Activated CD4-positive, alpha-beta T cell treated with anti-CD3 and anti-CD28 coated beads, Interleukin-2, amount 10 ng/mL, durations not matched to agents 24 days and 14 days (primary cell): ENCODE measurements around the gene TULP4. TPM values are rescaled to one million over a fixed set of nuclear protein-coding genes. Genes with fewer than 3 reads are reported as not detected.

ENCODE experiments used
- DNase-seq: peaks from one replicate; pipeline ENCODE4 v3.0.0; 2022
- H3K27ac Mint-ChIP-seq: one replicate; pipeline ENCODE4 v1.8.0; 2022; ENCODE audit warnings: mild to moderate bottlenecking, mixed read lengths
- H3K27me3 Mint-ChIP-seq: one replicate; pipeline ENCODE4 v1.8.0; 2022; ENCODE audit warnings: mixed read lengths
- H3K36me3 Mint-ChIP-seq: one replicate; pipeline ENCODE4 v1.8.0; 2022; ENCODE audit warnings: low read depth, mild to moderate bottlenecking, mixed read lengths
- H3K4me1 Mint-ChIP-seq: one replicate; pipeline ENCODE4 v1.8.0; 2021; ENCODE audit warnings: mixed read lengths
- H3K4me3 Mint-ChIP-seq: one replicate; pipeline ENCODE4 v1.8.0; 2022; ENCODE audit warnings: mild to moderate bottlenecking, moderate library complexity, mixed read lengths
- H3K9me3 Mint-ChIP-seq: one replicate; pipeline ENCODE4 v1.8.0; 2021; ENCODE audit warnings: mixed read lengths
- intact Hi-C: fragments of 100-400 bp; cut with micrococcal nuclease; formaldehyde crosslinking; loops from one replicate; pipeline ENCODE4 v1.15.1; 2023
- total RNA-seq: library from RNA; stranded (reverse); gene quantifications from 2 replicates; pipeline ENCODE4 v1.2.3, GENCODE V29; 2022

The TULP4 gene
- total RNA-seq, 1 donor from 2014 or later: 23.9 TPM

DNA sequence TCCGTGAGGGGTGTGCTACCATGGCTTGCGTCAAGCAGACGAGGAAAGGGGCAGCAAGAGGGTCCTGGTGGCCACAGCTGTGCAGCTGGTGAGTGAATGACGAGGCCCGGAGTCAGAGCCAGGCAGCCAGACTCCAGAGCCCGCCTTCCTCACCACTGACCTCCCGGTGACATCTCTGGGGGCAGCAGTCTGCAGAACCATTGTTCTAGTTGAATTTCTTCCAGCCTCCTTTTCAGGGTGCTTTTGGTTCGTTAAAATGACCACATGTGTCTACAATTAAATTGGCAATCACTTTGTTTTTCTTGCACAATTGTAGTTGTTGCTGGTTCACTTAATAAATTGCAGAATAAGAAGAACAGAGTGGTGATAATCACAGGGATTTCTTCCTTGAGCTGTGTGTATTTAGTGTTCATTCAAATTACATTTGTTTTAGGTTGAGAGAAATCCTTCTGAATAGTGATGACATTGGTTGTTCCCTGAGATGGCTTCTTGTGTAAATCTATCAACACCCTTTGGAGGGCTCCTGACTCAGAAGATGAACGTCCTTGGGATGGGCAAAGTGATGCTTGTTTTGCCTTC is 96.4 kb downstream of the TULP4 start:
- DNase-seq: no peak
- no peak overlapping the region for H3K4me3 Mint-ChIP-seq
- no peaks in the 10 kb centered on the region for H3K36me3 Mint-ChIP-seq
- H3K27me3 Mint-ChIP-seq: no peaks in the 10 kb centered on the region
- intact Hi-C loops: no loop called here
- H3K4me1 Mint-ChIP-seq: no peaks in the 10 kb centered on the region
- H3K9me3 Mint-ChIP-seq: no peaks in the 10 kb centered on the region
- no peak overlapping the region for H3K27ac Mint-ChIP-seq

DNA sequence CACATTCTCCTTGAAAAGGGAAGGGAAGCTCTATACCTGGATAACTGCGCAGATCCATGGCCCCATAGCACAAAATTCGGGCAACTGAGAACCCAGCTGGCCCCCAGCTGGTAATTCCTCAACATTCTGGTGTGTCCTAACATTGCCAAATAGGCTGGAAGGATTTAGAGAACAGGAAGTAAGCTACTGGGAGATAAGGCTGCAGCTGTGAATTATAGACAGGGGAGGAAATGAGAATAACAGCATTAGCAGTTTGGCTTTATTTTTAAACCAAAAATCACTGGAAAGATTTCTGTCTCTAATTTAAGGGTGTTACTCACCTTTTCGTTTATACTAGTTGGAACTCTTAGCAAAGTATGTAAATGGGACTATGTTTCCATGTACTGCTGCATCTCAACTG is 97.2 kb downstream of the TULP4 start:
- H3K27ac Mint-ChIP-seq: no peak overlapping the region
- intact Hi-C loops: no loop called here
- no peaks in the 10 kb centered on the region for H3K27me3 Mint-ChIP-seq
- no peaks in the 10 kb centered on the region for H3K9me3 Mint-ChIP-seq
- H3K4me3 Mint-ChIP-seq: no peak overlapping the region
- DNase-seq: no peak
- H3K4me1 Mint-ChIP-seq: no peaks in the 10 kb centered on the region
- H3K36me3 Mint-ChIP-seq: no peaks in the 10 kb centered on the region

- H3K4me1 Mint-ChIP-seq: no peaks in the 10 kb centered on the region
- no peak for DNase-seq
- no peak overlapping the region for H3K27ac Mint-ChIP-seq
- no peaks in the 10 kb centered on the region for H3K9me3 Mint-ChIP-seq
- no peaks in the 10 kb centered on the region for H3K27me3 Mint-ChIP-seq
- H3K4me3 Mint-ChIP-seq: no peak overlapping the region
- no peaks in the 10 kb centered on the region for H3K36me3 Mint-ChIP-seq
- intact Hi-C loops: no loop called here
These were observed 98.5 kb downstream of the TULP4 start for GRCh38 chr6:158410784-158411183.

DNA sequence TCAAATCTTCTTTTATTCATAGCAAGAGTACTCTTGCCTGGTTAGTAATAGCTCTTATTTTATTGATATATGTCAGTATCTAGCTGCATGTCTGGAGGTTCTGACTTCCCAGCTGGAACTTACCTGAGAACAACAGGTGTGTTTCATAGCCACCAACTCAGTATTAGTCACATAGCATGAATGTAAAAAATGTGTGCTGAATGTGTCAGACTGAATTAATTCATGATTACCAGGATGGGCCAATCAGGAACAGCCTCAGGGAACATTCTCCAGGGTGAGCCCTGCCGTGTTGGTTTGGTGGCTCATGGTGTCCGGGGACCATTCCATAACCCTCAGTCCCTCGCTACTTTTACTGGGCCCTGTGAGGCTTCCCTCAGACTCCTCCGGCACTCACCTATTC is 99.7 kb downstream of the TULP4 start:
- intact Hi-C loops: no loop called here
- Mint-ChIP-seq H3K4me3 (no peak overlapping the region), H3K27me3 (no peaks in the 10 kb centered on the region), H3K27ac (no peak overlapping the region), H3K9me3 (no peaks in the 10 kb centered on the region), H3K4me1 (no peaks in the 10 kb centered on the region), H3K36me3 (no peaks in the 10 kb centered on the region)
- no peak for DNase-seq

DNA sequence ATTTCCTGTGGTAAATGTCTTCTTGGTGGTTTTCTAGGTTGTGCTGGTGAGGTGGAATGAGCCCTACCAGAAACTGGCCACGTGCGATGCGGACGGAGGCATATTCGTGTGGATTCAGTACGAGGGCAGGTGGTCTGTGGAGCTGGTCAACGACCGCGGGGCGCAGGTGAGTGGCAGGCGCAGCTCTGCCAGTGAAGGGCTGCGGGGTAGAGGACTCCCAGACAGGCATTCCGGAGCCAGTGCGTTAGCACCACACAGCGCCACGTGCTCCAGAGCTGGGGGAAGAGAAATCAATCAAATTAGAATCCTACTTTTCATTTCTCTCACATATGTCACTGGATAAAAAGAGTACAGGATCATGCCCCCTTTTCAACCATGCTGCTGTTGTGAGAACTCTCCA is 100.8 kb downstream of the TULP4 start:
- H3K27me3 Mint-ChIP-seq: no peaks in the 10 kb centered on the region
- no peak overlapping the region for H3K4me3 Mint-ChIP-seq
- no peak overlapping the region for H3K27ac Mint-ChIP-seq
- no peaks in the 10 kb centered on the region for H3K4me1 Mint-ChIP-seq
- DNase-seq: no peak
- intact Hi-C loops: no loop called here
- H3K36me3 Mint-ChIP-seq: no peaks in the 10 kb centered on the region
- H3K9me3 Mint-ChIP-seq: no peaks in the 10 kb centered on the region

DNA sequence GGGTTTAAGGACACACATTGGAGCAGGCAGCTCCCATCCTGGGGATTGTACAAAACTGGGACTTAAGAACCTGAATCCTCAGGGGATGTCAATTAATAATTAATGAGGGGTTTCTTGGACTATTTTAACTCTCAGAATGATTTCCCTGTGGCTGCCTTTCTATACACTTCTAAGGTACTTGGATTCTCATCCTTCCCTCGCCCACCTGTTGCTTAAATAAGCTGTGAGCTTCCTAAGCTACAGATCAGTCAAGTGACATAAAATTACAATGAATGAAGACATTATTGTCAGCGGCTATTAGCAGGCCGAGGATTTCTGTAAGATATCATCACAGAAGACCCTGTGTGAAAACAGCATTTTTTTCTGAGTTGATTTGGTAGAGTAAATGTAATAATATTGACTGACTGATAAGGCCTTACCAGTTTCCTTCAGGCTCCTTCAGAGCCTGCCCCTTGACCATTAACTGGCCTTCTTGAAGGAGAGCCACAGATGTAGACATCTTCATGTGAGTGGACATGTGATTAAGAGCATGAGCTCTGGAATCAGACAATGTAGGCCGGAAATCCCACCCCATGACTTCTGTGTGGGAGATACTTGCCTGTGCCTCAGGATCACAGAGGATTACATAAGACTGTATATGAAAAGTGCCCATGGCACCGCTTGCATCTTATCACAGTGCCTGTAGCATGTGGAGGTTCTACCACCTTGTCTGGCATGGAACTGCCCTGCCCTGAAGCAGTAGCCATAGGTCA is 101.7 kb downstream of the TULP4 start:
- intact Hi-C loops: no loop called here
- no peak for DNase-seq
- Mint-ChIP-seq H3K9me3 (no peaks in the 10 kb centered on the region), H3K27ac (no peak overlapping the region), H3K36me3 (no peaks in the 10 kb centered on the region), H3K4me3 (no peak overlapping the region), H3K27me3 (no peaks in the 10 kb centered on the region), H3K4me1 (no peaks in the 10 kb centered on the region)

- H3K4me1 Mint-ChIP-seq: no peaks in the 10 kb centered on the region
- no peak overlapping the region for H3K27ac Mint-ChIP-seq
- DNase-seq: no peak
These were observed 102.6 kb downstream of the TULP4 start for GRCh38 chr6:158414851-158415262.

GRCh38 chr6:158415666-158416065 is 103.4 kb downstream of the TULP4 start:
- intact Hi-C loops: no loop called here
- Mint-ChIP-seq H3K4me1 (no peaks in the 10 kb centered on the region), H3K36me3 (no peaks in the 10 kb centered on the region), H3K9me3 (no peaks in the 10 kb centered on the region), H3K4me3 (no peak overlapping the region), H3K27me3 (no peaks in the 10 kb centered on the region), H3K27ac (no peak overlapping the region)
- no peak for DNase-seq

More at GRCh38 chr6:158414851-158415262, 102.6 kb downstream of the TULP4 start:
- no peak overlapping the region for H3K4me3 Mint-ChIP-seq
- H3K27me3 Mint-ChIP-seq: no peaks in the 10 kb centered on the region
- no peaks in the 10 kb centered on the region for H3K36me3 Mint-ChIP-seq
- intact Hi-C loops: no loop called here
- no peaks in the 10 kb centered on the region for H3K9me3 Mint-ChIP-seq

GRCh38 chr6:158416883-158417759 is 104.9 kb downstream of the TULP4 start:
- Mint-ChIP-seq H3K4me1 (no peaks in the 10 kb centered on the region), H3K4me3 (no peak overlapping the region), H3K9me3 (no peaks in the 10 kb centered on the region), H3K27ac (no peak overlapping the region), H3K36me3 (no peaks in the 10 kb centered on the region), H3K27me3 (no peaks in the 10 kb centered on the region)
- intact Hi-C loops: no loop called here
- DNase-seq: no peak

DNA sequence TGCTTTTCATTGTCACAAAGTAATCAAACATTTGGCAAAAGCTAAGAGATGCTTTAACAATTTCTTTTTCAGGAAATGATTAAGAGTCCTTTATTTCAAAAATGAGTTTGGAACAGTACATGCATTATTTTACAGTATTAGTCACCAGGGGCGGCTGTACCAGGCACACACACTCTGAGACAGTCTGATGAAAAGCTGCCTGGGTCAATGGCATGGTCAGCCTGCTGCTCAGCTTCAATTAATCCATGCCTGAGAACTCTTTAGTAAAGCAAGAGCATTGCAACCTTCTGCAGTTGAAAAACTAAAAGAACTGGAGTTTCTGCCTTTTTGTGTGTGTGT is 105.5 kb downstream of the TULP4 start:
- no peaks in the 10 kb centered on the region for H3K27me3 Mint-ChIP-seq
- intact Hi-C loops: no loop called here
- no peak overlapping the region for H3K27ac Mint-ChIP-seq
- no peak for DNase-seq
- no peaks in the 10 kb centered on the region for H3K36me3 Mint-ChIP-seq
- no peaks in the 10 kb centered on the region for H3K4me1 Mint-ChIP-seq
- no peaks in the 10 kb centered on the region for H3K9me3 Mint-ChIP-seq
- H3K4me3 Mint-ChIP-seq: no peak overlapping the region

GRCh38 chr6:158418501-158418900 is 106.2 kb downstream of the TULP4 start:
- Mint-ChIP-seq H3K27me3 (no peaks in the 10 kb centered on the region), H3K36me3 (no peaks in the 10 kb centered on the region), H3K4me1 (no peaks in the 10 kb centered on the region), H3K27ac (no peak overlapping the region), H3K4me3 (no peak overlapping the region), H3K9me3 (no peaks in the 10 kb centered on the region)
- no peak for DNase-seq
- intact Hi-C loops: no loop called here

- H3K9me3 Mint-ChIP-seq: no peaks in the 10 kb centered on the region
- no peaks in the 10 kb centered on the region for H3K4me1 Mint-ChIP-seq
- no peak overlapping the region for H3K27ac Mint-ChIP-seq
- no peaks in the 10 kb centered on the region for H3K36me3 Mint-ChIP-seq
- H3K27me3 Mint-ChIP-seq: no peaks in the 10 kb centered on the region
- no peak overlapping the region for H3K4me3 Mint-ChIP-seq
- no peak for DNase-seq
- intact Hi-C loops: no loop called here
These were observed 107.2 kb downstream of the TULP4 start for GRCh38 chr6:158419339-158419909.

DNA sequence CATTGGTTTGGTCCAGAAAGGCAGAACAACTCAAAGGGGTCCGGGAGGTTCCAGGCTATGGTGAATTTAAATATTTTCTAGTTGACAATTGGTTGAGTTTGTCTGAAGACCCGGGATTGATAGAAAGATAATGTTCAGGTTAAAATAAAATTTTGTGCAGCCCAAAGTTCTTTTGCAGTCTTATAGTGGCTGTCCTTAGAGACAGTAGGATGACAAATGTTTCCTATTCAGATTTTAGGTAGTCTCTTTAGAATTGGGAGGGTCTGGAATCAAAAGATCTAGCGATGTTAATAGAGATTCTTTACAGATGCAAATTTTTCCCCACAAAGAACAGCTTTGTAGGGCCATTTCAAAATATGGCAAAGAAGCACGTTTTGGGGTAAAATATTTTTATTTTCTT is 109.1 kb downstream of the TULP4 start:
- Mint-ChIP-seq H3K27me3 (no peaks in the 10 kb centered on the region), H3K9me3 (no peaks in the 10 kb centered on the region), H3K4me1 (no peaks in the 10 kb centered on the region), H3K4me3 (no peak overlapping the region), H3K36me3 (no peaks in the 10 kb centered on the region), H3K27ac (no peak overlapping the region)
- intact Hi-C loops: no loop called here
- no peak for DNase-seq

- Mint-ChIP-seq H3K9me3 (no peaks in the 10 kb centered on the region), H3K36me3 (no peaks in the 10 kb centered on the region), H3K4me1 (no peaks in the 10 kb centered on the region), H3K27me3 (no peaks in the 10 kb centered on the region), H3K27ac (no peak overlapping the region), H3K4me3 (no peak overlapping the region)
- intact Hi-C loops: no loop called here
- no peak for DNase-seq
These were observed 110.5 kb downstream of the TULP4 start for GRCh38 chr6:158422629-158423238.
